Urinary bladder (tissue), 4 donors: ENCODE measurements around the gene SAXO1. TPM values are rescaled to one million over a fixed set of nuclear protein-coding genes. Genes with fewer than 3 reads are reported as not detected.

Source experiments
- DNase-seq: peaks from one replicate; pipeline ENCODE4 v3.0.0-alpha.2; 2015; ENCODE audit errors: extremely low spot score
- H3K27ac ChIP-seq: one replicate; pipeline ENCODE4 v1.5.1; 2013; ENCODE audit warnings: low read depth, mild to moderate bottlenecking, moderate library complexity
- H3K36me3 ChIP-seq: one replicate; pipeline ENCODE4 v1.6.1; 2013; ENCODE audit warnings: mild to moderate bottlenecking, moderate library complexity; ENCODE audit not compliant: insufficient read depth
- H3K4me1 ChIP-seq: one replicate; pipeline ENCODE4 v1.6.1; 2013; ENCODE audit warnings: mild to moderate bottlenecking, moderate library complexity; ENCODE audit not compliant: insufficient read depth
- H3K4me3 ChIP-seq: one replicate; pipeline ENCODE4 v1.5.1; 2013; ENCODE audit warnings: low read depth, low read length
- WGBS: extraction: QIAGEN DNeasy Blood & Tissue Kit; methylation state at CpG from one replicate; pipeline ENCODE4 v1.1.7; 2013; 5-methylcytosine and 5-hydroxymethylcytosine counted together
- polyA plus RNA-seq: library from polyadenylated mRNA; stranded (reverse); fragments of 200-250 nt; gene quantifications from one replicate; pipeline ENCODE4 v1.2.3, GENCODE V29; 2013
- small RNA-seq: library from RNA; depleted of rRNA; stranded (forward); fragments of <200 nt; gene quantifications from one replicate; pipeline ENCODE3, GENCODE V24; 2014
- total RNA-seq: library from RNA; depleted of rRNA; stranded (reverse); fragments of >200 nt; gene quantifications from one replicate; pipeline ENCODE4 v1.2.3, GENCODE V29; 2014
- donor health status: healthy with polysubstance abuse.
- donor health status: healthy.

The SAXO1 gene
- total and polyA plus RNA-seq, 2 donors: 0.03 to 0.21 TPM

- peaks cover 4% of the 10 kb centered on the region for H3K36me3 ChIP-seq
- H3K27ac ChIP-seq: no peak overlapping the region
- H3K4me1 ChIP-seq: no peaks in the 10 kb centered on the region
- no peak for DNase-seq
- H3K4me3 ChIP-seq: no peak overlapping the region
- 77% methylated on average over 2 of the region's 2 CpGs for WGBS
Measured at GRCh38 chr9:18881758-18882157, 151.3 kb downstream of the SAXO1 start.

GRCh38 chr9:18877984-18878383, 155.0 kb downstream of the SAXO1 start:
- peaks cover 4% of the 10 kb centered on the region for H3K36me3 ChIP-seq
- no peaks in the 10 kb centered on the region for H3K4me1 ChIP-seq
- no peak for DNase-seq
- H3K27ac ChIP-seq: no peak overlapping the region
- no peak overlapping the region for H3K4me3 ChIP-seq
- 81% methylated on average over 3 of the region's 3 CpGs for WGBS

Small RNAs within 50 kb of the gene (small RNA-seq; reads per million reads assigned to genes)
- gene RNU6-264P (not detected), gene SCARNA8 (6.5 reads per million, percentile 93 among the genes with 10 or more reads in this experiment)

Other genes starting within 250 kb of the SAXO1 start
- 48.5 TPM for gene RRAGA, start 16.2 kb upstream of the SAXO1 start, total RNA-seq
- 137 TPM for gene RRAGA, start 16.2 kb upstream of the SAXO1 start, polyA plus RNA-seq
- gene HAUS6, start 69.7 kb upstream of the SAXO1 start, total RNA-seq: 25.0 TPM
- gene HAUS6, start 69.7 kb upstream of the SAXO1 start, polyA plus RNA-seq: 5.6 TPM
- 73.6 TPM for gene PLIN2, start 94.3 kb upstream of the SAXO1 start, total RNA-seq
- 118 TPM for gene PLIN2, start 94.3 kb upstream of the SAXO1 start, polyA plus RNA-seq
- 196 TPM for gene DENND4C, start 197.5 kb upstream of the SAXO1 start, total RNA-seq
- gene DENND4C, start 197.5 kb upstream of the SAXO1 start, polyA plus RNA-seq: 27.7 TPM